DOHH2 (cell line): ENCODE measurements around the gene KEL.

ENCODE experiments used
- EZH2phosphoT487 ChIP-seq: fragments of 200-600 bp; sonication (generic); IDR thresholded peaks from 2 replicates; pipeline ENCODE4 v1.6.1; 2017; ENCODE audit warnings: borderline replicate concordance, mild to moderate bottlenecking, antibody characterized with exemption, low read length, moderate library complexity, mixed read lengths
- TF ChIP-seq, protein P1 (sequence below): fragments of 200-600 bp; sonication (generic); IDR thresholded peaks from one replicate; pipeline ENCODE4 v1.5.1; 2014; ENCODE audit warnings: antibody characterized with exemption, mild to moderate bottlenecking, low read depth, low read length; ENCODE audit not compliant: poor library complexity, severe bottlenecking

DNA sequence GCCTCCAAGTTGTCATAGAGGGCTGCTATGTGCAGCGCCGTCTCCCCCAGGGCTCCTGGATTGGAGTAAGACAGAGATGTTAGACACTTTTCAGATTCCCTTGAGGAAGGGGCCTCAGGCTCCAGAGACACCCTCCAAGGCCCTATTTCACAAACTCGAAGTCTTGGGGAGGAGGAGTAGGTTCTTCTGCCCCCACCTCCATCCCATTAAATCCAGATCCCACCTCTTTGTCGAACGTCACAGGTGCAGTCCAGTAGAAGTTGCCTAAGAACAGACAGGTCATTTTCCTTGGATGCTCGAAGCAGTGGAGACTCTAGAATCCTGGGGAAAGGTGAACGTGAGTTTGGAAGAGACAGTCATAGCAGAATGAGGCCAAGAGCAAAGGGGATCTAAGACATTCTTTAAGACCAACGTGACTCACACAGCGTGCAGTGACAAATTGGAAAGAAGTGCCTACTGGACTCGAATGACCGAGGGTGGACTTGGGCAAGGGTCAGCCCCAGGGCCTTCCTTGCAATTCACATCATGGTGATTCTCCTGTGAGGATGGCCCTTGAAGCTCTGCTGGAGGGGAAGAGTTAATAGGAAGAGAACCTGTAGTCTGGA lies 31.9 kb downstream of the KEL start:
- TF ChIP-seq, protein P1, sequence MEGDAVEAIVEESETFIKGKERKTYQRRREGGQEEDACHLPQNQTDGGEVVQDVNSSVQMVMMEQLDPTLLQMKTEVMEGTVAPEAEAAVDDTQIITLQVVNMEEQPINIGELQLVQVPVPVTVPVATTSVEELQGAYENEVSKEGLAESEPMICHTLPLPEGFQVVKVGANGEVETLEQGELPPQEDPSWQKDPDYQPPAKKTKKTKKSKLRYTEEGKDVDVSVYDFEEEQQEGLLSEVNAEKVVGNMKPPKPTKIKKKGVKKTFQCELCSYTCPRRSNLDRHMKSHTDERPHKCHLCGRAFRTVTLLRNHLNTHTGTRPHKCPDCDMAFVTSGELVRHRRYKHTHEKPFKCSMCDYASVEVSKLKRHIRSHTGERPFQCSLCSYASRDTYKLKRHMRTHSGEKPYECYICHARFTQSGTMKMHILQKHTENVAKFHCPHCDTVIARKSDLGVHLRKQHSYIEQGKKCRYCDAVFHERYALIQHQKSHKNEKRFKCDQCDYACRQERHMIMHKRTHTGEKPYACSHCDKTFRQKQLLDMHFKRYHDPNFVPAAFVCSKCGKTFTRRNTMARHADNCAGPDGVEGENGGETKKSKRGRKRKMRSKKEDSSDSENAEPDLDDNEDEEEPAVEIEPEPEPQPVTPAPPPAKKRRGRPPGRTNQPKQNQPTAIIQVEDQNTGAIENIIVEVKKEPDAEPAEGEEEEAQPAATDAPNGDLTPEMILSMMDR, result no peak
- TF ChIP-seq EZH2phosphoT487, result no peak
